Liver (tissue), 9 donors: Measurements from ENCODE around the gene PCDH15. TPM values are rescaled to one million over a fixed set of nuclear protein-coding genes. Genes with fewer than 3 reads are reported as not detected.

Source experiments
- DNase-seq: peaks from one replicate; pipeline ENCODE4 v3.0.0-alpha.2; 2017; ENCODE audit warnings: low spot score
- H3K27ac ChIP-seq, 2 donors: one replicate each; pipeline ENCODE4 v1.7.0; 2013; ENCODE audit warnings: inconsistent platforms in 2 of 2, low read length in 2 of 2, control low read depth in 1 of 2, low read depth in 1 of 2, mild to moderate bottlenecking in 1 of 2
- H3K27me3 ChIP-seq, 4 donors: one replicate each; pipeline versions ENCODE4 v1.6.1 to v1.7.0; 2013; ENCODE audit warnings: low read length in 3 of 4, inconsistent platforms in 1 of 4, mild to moderate bottlenecking in 1 of 4, moderate library complexity in 1 of 4; ENCODE audit not compliant: control insufficient read depth in 4 of 4, insufficient read depth in 4 of 4
- H3K36me3 ChIP-seq, 4 donors: one replicate each; pipeline versions ENCODE4 v1.6.1 to v1.7.0; 2013; ENCODE audit warnings: low read length in 3 of 4, mild to moderate bottlenecking in 3 of 4, low read depth in 1 of 4, moderate library complexity in 1 of 4; ENCODE audit not compliant: control insufficient read depth in 4 of 4, insufficient read depth in 3 of 4
- H3K4me1 ChIP-seq, 4 donors: one replicate each; pipeline versions ENCODE4 v1.6.1 to v1.7.0; 2013; ENCODE audit warnings: low read length in 3 of 4, mild to moderate bottlenecking in 3 of 4, moderate library complexity in 1 of 4; ENCODE audit not compliant: control insufficient read depth in 4 of 4, insufficient read depth in 4 of 4
- H3K4me3 ChIP-seq, 3 donors: one replicate each; pipeline versions ENCODE4 v1.6.1 to v1.7.0; 2013; ENCODE audit warnings: low read length in 3 of 3, control low read depth in 1 of 3, low read depth in 1 of 3, mild to moderate bottlenecking in 1 of 3
- H3K9ac ChIP-seq, 2 donors: one replicate each; pipeline ENCODE4 v1.7.0; 2013; ENCODE audit warnings: low read length in 2 of 2, mild to moderate bottlenecking in 2 of 2, moderate library complexity in 2 of 2, control low read depth in 1 of 2, low read depth in 1 of 2
- H3K9me3 ChIP-seq, 4 donors: one replicate each; pipeline versions ENCODE4 v1.6.1 to v1.7.0; 2013; ENCODE audit warnings: low read length in 3 of 4; ENCODE audit not compliant: control insufficient read depth in 4 of 4
- EGR1 ChIP-seq, 2 donors: IDR thresholded peaks; 2 replicates each; pipeline ENCODE4 v1.6.1; 2016 to 2018; ENCODE audit warnings: antibody characterized with exemption in 2 of 2, low read depth in 2 of 2
- FOXA1 ChIP-seq: IDR thresholded peaks from 2 replicates; pipeline ENCODE4 v1.6.1; 2016; ENCODE audit warnings: antibody characterized with exemption
- FOXA2 ChIP-seq: IDR thresholded peaks from 2 replicates; pipeline ENCODE4 v1.6.1; 2016; ENCODE audit warnings: antibody characterized with exemption
- GABPA ChIP-seq, 2 donors: IDR thresholded peaks in 1 of 2; conservative IDR thresholded peaks in 1 of 2; 2 replicates each; pipeline ENCODE4 v1.6.1; 2016; ENCODE audit warnings: antibody characterized with exemption in 2 of 2, mild to moderate bottlenecking in 1 of 2, moderate library complexity in 1 of 2
- HNF4A ChIP-seq, 2 donors: conservative IDR thresholded peaks; 2 replicates each; pipeline ENCODE4 v1.6.1; 2016; ENCODE audit warnings: antibody characterized with exemption in 2 of 2, mild to moderate bottlenecking in 2 of 2
- HNF4G ChIP-seq: IDR thresholded peaks from 2 replicates; pipeline ENCODE4 v1.6.1; 2016; ENCODE audit warnings: antibody characterized with exemption
- JUND ChIP-seq, 2 donors: IDR thresholded peaks; 2 replicates each; pipeline ENCODE4 v1.6.1; 2016; ENCODE audit warnings: antibody characterized with exemption in 2 of 2
- NR2F2 ChIP-seq: IDR thresholded peaks from 2 replicates; pipeline ENCODE4 v1.6.1; 2016; ENCODE audit warnings: antibody characterized with exemption
- RAD21 ChIP-seq, 2 donors: IDR thresholded peaks; 2 replicates each; pipeline ENCODE4 v1.6.1; 2016; ENCODE audit warnings: antibody characterized with exemption in 2 of 2, mild to moderate bottlenecking in 2 of 2
- REST ChIP-seq: IDR thresholded peaks from 2 replicates; pipeline ENCODE4 v1.6.1; 2016; ENCODE audit warnings: antibody characterized with exemption, mild to moderate bottlenecking
- RXRA ChIP-seq, 2 donors: IDR thresholded peaks; 2 replicates each; pipeline ENCODE4 v1.6.1; 2017 to 2018; ENCODE audit warnings: antibody characterized with exemption in 2 of 2, mild to moderate bottlenecking in 1 of 2
- TAF1 ChIP-seq: conservative IDR thresholded peaks from 2 replicates; pipeline ENCODE4 v1.6.1; 2016; ENCODE audit warnings: antibody characterized with exemption, mild to moderate bottlenecking
- YY1 ChIP-seq: IDR thresholded peaks from 2 replicates; pipeline ENCODE4 v1.6.1; 2016; ENCODE audit warnings: antibody characterized with exemption, mild to moderate bottlenecking
- WGBS: extraction: QIAGEN DNeasy Blood & Tissue Kit; methylation state at CpG from one replicate; pipeline ENCODE4 v1.1.7; 2013; 5-methylcytosine and 5-hydroxymethylcytosine counted together
- polyA plus RNA-seq, 2 donors: library from polyadenylated mRNA; stranded (reverse) in 1 of 2; unstranded in 1 of 2; fragments of 200-250 nt in 1 of 2; fragments of >200 nt in 1 of 2; fragmentation: Nextera tagmentation in 1 of 2; extraction: Ambion mirVana in 1 of 2; gene quantifications; one replicate each; pipeline versions ENCODE4 v1.2.1 to v1.2.3, GENCODE V29; 2013 to 2015
- total RNA-seq, 2 donors: library from RNA; depleted of rRNA; stranded (reverse); fragments of >200 nt; gene quantifications; one replicate each; pipeline ENCODE4 v1.2.3, GENCODE V29; 2014
- TF ChIP-seq, protein P1 (sequence below): IDR thresholded peaks from 2 replicates; pipeline ENCODE4 v1.6.1; 2016; ENCODE audit warnings: antibody characterized with exemption
- TF ChIP-seq, protein P2 (sequence below): IDR thresholded peaks from 2 replicates; pipeline ENCODE4 v1.6.1; 2016; ENCODE audit warnings: antibody characterized with exemption
- TF ChIP-seq, protein P3 (sequence below): fragments of 150-350 bp; IDR thresholded peaks from 2 replicates; pipeline ENCODE4 v1.5.1; 2017; ENCODE audit warnings: improper control_type of control experiment, low read depth, low read length; ENCODE audit not compliant: missing input control
- TF ChIP-seq, protein P4 (sequence below): IDR thresholded peaks from 2 replicates; pipeline ENCODE4 v1.6.1; 2016; ENCODE audit warnings: antibody characterized with exemption
- donor health status: healthy.
- donor health status: healthy.
- donor health status: healthy.
- donor health status: healthy.
- donor health status: healthy.

Gene PCDH15
- total and polyA plus RNA-seq, 4 donors, result 0.05 TPM; not detected in 3

GRCh38 chr10:54660397-54660796 is 140.6 kb downstream of the PCDH15 start:
- Histone ChIP-seq H3K9me3 (peaks cover 0 to 2% (median 0%) of the 10 kb centered on the region in 4 donors), H3K4me3 (no peak overlapping the region), H3K27ac (no peak overlapping the region), H3K36me3 (no peaks in the 10 kb centered on the region), H3K4me1 (no peaks in the 10 kb centered on the region), H3K9ac (no peak overlapping the region), H3K27me3 (no peaks in the 10 kb centered on the region)
- TF ChIP-seq, protein P1, sequence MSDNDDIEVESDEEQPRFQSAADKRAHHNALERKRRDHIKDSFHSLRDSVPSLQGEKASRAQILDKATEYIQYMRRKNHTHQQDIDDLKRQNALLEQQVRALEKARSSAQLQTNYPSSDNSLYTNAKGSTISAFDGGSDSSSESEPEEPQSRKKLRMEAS, result no peak
- no peak for TF ChIP-seq FOXA2
- no peak for TF ChIP-seq FOXA1
- TF ChIP-seq RXRA (IDR thresholded peaks at IDR 0.05), result no peak
- no peak for TF ChIP-seq EGR1 (IDR thresholded peaks at IDR 0.05; ENCODE audit: low read depth in 2 of 2)
- TF ChIP-seq, protein P2, sequence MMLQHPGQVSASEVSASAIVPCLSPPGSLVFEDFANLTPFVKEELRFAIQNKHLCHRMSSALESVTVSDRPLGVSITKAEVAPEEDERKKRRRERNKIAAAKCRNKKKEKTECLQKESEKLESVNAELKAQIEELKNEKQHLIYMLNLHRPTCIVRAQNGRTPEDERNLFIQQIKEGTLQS, result no peak
- DNase-seq, result no peak

- no peaks in the 10 kb centered on the region for H3K4me1 ChIP-seq
- H3K27me3 ChIP-seq, result no peaks in the 10 kb centered on the region
- DNase-seq, result no peak
- whole genome bisulfite sequencing, result 88% methylated on average over 2 of the region's 2 CpGs
- H3K36me3 ChIP-seq, result no peaks in the 10 kb centered on the region
- H3K9me3 ChIP-seq, result peaks cover 0 to 2% (median 0%) of the 10 kb centered on the region in 4 donors
- TF ChIP-seq EGR1 (IDR thresholded peaks at IDR 0.05; ENCODE audit: low read depth in 2 of 2), result no peak
- TF ChIP-seq REST, result no peak
- TF ChIP-seq FOXA1, result no peak
- TF ChIP-seq, protein P2, result no peak
- TF ChIP-seq HNF4A (conservative IDR thresholded peaks at IDR 0.05), result no peak
- TF ChIP-seq, protein P3, sequence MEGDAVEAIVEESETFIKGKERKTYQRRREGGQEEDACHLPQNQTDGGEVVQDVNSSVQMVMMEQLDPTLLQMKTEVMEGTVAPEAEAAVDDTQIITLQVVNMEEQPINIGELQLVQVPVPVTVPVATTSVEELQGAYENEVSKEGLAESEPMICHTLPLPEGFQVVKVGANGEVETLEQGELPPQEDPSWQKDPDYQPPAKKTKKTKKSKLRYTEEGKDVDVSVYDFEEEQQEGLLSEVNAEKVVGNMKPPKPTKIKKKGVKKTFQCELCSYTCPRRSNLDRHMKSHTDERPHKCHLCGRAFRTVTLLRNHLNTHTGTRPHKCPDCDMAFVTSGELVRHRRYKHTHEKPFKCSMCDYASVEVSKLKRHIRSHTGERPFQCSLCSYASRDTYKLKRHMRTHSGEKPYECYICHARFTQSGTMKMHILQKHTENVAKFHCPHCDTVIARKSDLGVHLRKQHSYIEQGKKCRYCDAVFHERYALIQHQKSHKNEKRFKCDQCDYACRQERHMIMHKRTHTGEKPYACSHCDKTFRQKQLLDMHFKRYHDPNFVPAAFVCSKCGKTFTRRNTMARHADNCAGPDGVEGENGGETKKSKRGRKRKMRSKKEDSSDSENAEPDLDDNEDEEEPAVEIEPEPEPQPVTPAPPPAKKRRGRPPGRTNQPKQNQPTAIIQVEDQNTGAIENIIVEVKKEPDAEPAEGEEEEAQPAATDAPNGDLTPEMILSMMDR, result no peak
- TF ChIP-seq, protein P1, result no peak
- no peak for TF ChIP-seq HNF4G
- no peak for TF ChIP-seq TAF1
- TF ChIP-seq RAD21 (IDR thresholded peaks at IDR 0.05), result no peak
- no peak for TF ChIP-seq JUND (IDR thresholded peaks at IDR 0.05)
- TF ChIP-seq, protein P4, sequence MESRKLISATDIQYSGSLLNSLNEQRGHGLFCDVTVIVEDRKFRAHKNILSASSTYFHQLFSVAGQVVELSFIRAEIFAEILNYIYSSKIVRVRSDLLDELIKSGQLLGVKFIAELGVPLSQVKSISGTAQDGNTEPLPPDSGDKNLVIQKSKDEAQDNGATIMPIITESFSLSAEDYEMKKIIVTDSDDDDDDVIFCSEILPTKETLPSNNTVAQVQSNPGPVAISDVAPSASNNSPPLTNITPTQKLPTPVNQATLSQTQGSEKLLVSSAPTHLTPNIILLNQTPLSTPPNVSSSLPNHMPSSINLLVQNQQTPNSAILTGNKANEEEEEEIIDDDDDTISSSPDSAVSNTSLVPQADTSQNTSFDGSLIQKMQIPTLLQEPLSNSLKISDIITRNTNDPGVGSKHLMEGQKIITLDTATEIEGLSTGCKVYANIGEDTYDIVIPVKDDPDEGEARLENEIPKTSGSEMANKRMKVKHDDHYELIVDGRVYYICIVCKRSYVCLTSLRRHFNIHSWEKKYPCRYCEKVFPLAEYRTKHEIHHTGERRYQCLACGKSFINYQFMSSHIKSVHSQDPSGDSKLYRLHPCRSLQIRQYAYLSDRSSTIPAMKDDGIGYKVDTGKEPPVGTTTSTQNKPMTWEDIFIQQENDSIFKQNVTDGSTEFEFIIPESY, result no peak
- TF ChIP-seq NR2F2, result no peak
- TF ChIP-seq GABPA (IDR thresholded peaks at IDR 0.05 in 1 of 2, conservative IDR thresholded peaks at IDR 0.05 in 1 of 2), result no peak
- no peak for TF ChIP-seq YY1
- no peak for TF ChIP-seq RXRA (IDR thresholded peaks at IDR 0.05)
- TF ChIP-seq FOXA2, result no peak
- no peak overlapping the region for H3K27ac ChIP-seq
- H3K9ac ChIP-seq, result no peak overlapping the region
- H3K4me3 ChIP-seq, result no peak overlapping the region
These were observed 144.4 kb downstream of the PCDH15 start for GRCh38 chr10:54656643-54657042.
